Immature natural killer cell (primary cell): ENCODE data around the gene TMEM248. TPM values are rescaled to one million over a fixed set of nuclear protein-coding genes. Genes with fewer than 3 reads are reported as not detected.

ENCODE experiments used
- DNase-seq, 3 donors: peaks; one replicate each; pipeline ENCODE4 v3.0.0; 2022; ENCODE audit warnings: mixed read lengths in 1 of 3
- H3K27ac Mint-ChIP-seq, 6 donors: one replicate each; pipeline ENCODE4 v1.8.0; 2020; ENCODE audit warnings: mixed read lengths in 6 of 6, mild to moderate bottlenecking in 5 of 6, inconsistent platforms in 4 of 6, moderate library complexity in 3 of 6
- H3K27me3 Mint-ChIP-seq, 3 donors: one replicate each; pipeline ENCODE4 v1.8.0; 2020 to 2021; ENCODE audit warnings: low read depth in 3 of 3, mild to moderate bottlenecking in 3 of 3, mixed read lengths in 3 of 3, moderate library complexity in 3 of 3, inconsistent platforms in 1 of 3
- H3K36me3 Mint-ChIP-seq, 3 donors: one replicate each; pipeline ENCODE4 v1.8.0; 2020; ENCODE audit warnings: mixed read lengths in 3 of 3, inconsistent platforms in 2 of 3, mild to moderate bottlenecking in 2 of 3
- H3K4me1 Mint-ChIP-seq, 2 donors: one replicate each; pipeline ENCODE4 v1.8.0; 2020; ENCODE audit warnings: inconsistent platforms in 2 of 2, mild to moderate bottlenecking in 2 of 2, mixed read lengths in 2 of 2, moderate library complexity in 1 of 2
- H3K4me3 Mint-ChIP-seq, 5 donors: one replicate each; pipeline ENCODE4 v1.8.0; 2020; ENCODE audit warnings: mild to moderate bottlenecking in 5 of 5, mixed read lengths in 5 of 5, inconsistent platforms in 3 of 5, moderate library complexity in 3 of 5
- H3K9me3 Mint-ChIP-seq, 6 donors: one replicate each; pipeline ENCODE4 v1.8.0; 2020; ENCODE audit warnings: mild to moderate bottlenecking in 6 of 6, mixed read lengths in 6 of 6, inconsistent platforms in 4 of 6, moderate library complexity in 3 of 6
- polyA plus RNA-seq, 3 donors: library from polyadenylated mRNA; unstranded; fragments of 300-500 nt; fragmentation: Illumina TruSeq; gene quantifications; one replicate each; pipeline ENCODE4 v1.2.3, GENCODE V29; 2021

The TMEM248 gene
- polyA plus RNA-seq, 3 donors from 2014 or later, result 107 to 124 (median 114) TPM

GRCh38 chr7:66919304-66919703 lies 1.7 kb upstream of the TMEM248 start:
- no peaks in the 10 kb centered on the region for H3K36me3 Mint-ChIP-seq
- no peaks in the 10 kb centered on the region for H3K9me3 Mint-ChIP-seq
- peak overlapping the region in 4 of 5 donors; percentile 3 to 44 (median 16) for H3K4me3 Mint-ChIP-seq
- peak overlapping the region in 3 of 6 donors; percentile 0 to 28 (median 25) for H3K27ac Mint-ChIP-seq
- DNase-seq, result no peak
- peaks cover 14 to 24% (median 17%) of the 10 kb centered on the region in 3 donors for H3K27me3 Mint-ChIP-seq
- H3K4me1 Mint-ChIP-seq, result peaks cover 32 to 33% of the 10 kb centered on the region in 2 donors

- no peak for DNase-seq
- Mint-ChIP-seq H3K36me3 (no peaks in the 10 kb centered on the region), H3K4me3 (peak overlapping the region in 3 of 5 donors; percentile 3 to 44 (median 22)), H3K27ac (peak overlapping the region in 4 of 6 donors; percentile 0 to 73 (median 36)), H3K4me1 (peaks cover 32 to 33% of the 10 kb centered on the region in 2 donors), H3K27me3 (peaks cover 14 to 24% (median 17%) of the 10 kb centered on the region in 3 donors), H3K9me3 (no peaks in the 10 kb centered on the region)
Measured at GRCh38 chr7:66919704-66920103, 1.3 kb upstream of the TMEM248 start.

DNA sequence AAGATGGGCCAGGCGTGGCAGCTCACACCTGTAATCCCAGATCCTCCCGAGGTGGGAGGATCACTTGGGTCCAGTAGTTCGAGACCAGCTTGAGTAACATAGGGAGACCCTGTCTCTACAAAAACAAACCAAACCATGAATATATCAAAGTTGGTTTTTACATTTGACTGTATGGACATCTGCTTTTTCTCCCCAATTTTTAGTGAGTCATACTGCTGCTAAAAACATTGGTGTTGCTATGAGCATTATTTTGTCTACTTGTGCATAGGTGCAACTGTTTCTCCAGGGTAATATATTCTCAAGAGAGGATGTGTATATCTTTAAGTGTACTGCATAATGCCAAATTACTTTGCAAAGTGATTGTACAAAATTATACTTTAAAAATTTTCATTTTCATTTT lies 769 bp upstream of the TMEM248 start:
- Mint-ChIP-seq H3K36me3 (peaks cover 0 to 1% (median 0%) of the 10 kb centered on the region in 3 donors), H3K4me3 (peak overlapping the region in 2 of 5 donors; percentile 46), H3K27ac (peak overlapping the region in 5 of 6 donors; percentile 14 to 98 (median 73)), H3K9me3 (no peaks in the 10 kb centered on the region), H3K27me3 (peaks cover 14 to 24% (median 17%) of the 10 kb centered on the region in 3 donors), H3K4me1 (peaks cover 35 to 36% of the 10 kb centered on the region in 2 donors)
- DNase-seq, result no peak

GRCh38 chr7:66921396-66921917 lies 432 bp downstream of the TMEM248 start:
- Mint-ChIP-seq H3K4me3 (peak overlapping the region; percentile 90 to 98 (median 97)), H3K4me1 (peaks cover 40 to 46% of the 10 kb centered on the region in 2 donors), H3K9me3 (no peaks in the 10 kb centered on the region), H3K27ac (peak overlapping the region; percentile 94 to 100 (median 98)), H3K27me3 (peaks cover 14 to 24% (median 17%) of the 10 kb centered on the region in 3 donors), H3K36me3 (peaks cover 0 to 7% (median 0%) of the 10 kb centered on the region in 3 donors)
- peak; percentile 22 to 32 (median 23) for DNase-seq

DNA sequence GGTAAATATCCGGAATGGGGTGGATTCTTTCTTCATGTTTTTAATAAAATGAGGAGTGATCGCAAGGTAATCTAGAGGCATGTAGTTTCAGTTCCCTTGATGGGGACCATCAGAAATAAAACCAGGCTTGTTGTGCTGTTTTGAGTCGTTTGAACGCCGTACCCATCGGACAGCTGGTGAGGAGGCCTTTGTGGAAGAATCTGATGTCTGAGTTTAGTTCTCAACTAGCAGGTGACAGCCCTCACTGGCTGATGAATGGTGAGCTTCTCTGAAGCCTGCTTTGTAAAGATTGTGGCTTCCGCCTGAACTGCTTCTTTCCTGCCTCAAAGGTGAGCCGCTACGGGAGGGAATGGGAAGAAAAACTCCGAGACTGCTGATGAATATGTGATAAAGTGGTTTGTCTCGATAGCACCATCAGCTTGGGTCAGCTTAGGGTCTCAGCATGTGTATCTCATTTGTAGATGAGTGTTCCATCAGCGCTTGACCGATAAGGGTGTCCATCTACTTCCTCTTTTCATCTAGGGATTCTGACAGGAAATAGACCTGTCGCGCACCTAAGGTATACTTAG lies 977 bp downstream of the TMEM248 start:
- no peaks in the 10 kb centered on the region for H3K9me3 Mint-ChIP-seq
- peaks cover 14 to 24% (median 17%) of the 10 kb centered on the region in 3 donors for H3K27me3 Mint-ChIP-seq
- peaks cover 45 to 51% of the 10 kb centered on the region in 2 donors for H3K4me1 Mint-ChIP-seq
- H3K36me3 Mint-ChIP-seq, result peaks cover 0 to 7% (median 0%) of the 10 kb centered on the region in 3 donors
- peak overlapping the region; percentile 94 to 100 (median 98) for H3K27ac Mint-ChIP-seq
- DNase-seq, result peak; percentile 21 to 35 (median 31)
- H3K4me3 Mint-ChIP-seq, result peak overlapping the region; percentile 90 to 98 (median 97)

DNA sequence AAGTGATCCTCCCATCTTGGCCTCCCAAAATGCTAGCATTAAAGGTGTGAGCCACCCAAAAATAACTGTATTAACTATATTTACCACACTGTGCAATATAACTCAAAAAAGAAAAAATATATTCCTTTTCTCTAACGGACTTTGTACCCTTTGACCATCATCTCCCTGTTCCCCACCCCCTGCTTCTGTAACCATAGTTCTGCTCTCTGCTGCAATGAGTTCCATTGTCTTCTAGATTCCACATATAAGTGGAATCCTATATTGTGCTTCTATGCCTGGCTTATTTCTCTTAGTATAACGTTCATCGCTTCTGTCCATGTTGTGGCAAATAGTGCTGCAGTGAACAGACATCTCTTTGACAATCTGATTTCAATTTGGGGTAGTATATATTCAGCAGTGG lies 4.2 kb downstream of the TMEM248 start:
- H3K9me3 Mint-ChIP-seq, result no peaks in the 10 kb centered on the region
- H3K4me1 Mint-ChIP-seq, result peaks cover 68 to 82% of the 10 kb centered on the region in 2 donors
- peak overlapping the region in 2 of 6 donors; percentile 19 to 53 for H3K27ac Mint-ChIP-seq
- H3K27me3 Mint-ChIP-seq, result peaks cover 14 to 24% (median 18%) of the 10 kb centered on the region in 3 donors
- DNase-seq, result no peak
- H3K36me3 Mint-ChIP-seq, result peaks cover 0 to 7% (median 4%) of the 10 kb centered on the region in 3 donors
- peak overlapping the region in 1 of 5 donors; percentile 7 for H3K4me3 Mint-ChIP-seq

DNA sequence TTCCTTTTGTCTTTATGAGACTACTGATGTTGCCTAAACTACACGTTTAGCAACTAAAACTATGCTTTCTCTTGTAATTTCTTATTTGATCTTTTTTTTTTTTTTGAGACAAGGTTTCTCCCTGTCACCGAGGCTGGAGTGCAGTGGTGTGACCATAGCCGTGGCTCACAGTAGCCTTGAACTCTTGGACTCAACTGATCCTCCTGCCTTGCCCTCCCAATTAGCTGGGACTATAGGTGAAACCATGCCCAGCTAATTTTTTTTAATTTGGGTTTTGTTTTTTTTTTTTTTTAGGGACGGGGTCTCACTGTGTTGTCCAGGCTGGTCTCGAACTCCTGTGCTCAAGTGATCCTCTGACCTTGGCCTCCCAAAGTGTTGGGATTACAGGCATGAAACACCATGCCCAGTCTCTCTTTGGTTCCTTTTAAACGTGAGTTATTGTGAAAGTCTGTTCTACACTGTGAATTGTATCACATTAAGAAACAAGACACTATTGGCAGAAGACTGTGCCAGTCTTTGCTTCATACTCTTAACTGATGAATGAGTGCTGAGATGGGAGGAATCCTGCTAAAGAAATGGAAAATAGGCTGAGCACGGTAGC lies 6.4 kb downstream of the TMEM248 start:
- Mint-ChIP-seq H3K4me1 (peaks cover 67 to 87% of the 10 kb centered on the region in 2 donors), H3K27ac (peak overlapping the region in 1 of 6 donors; percentile 23), H3K4me3 (no peak overlapping the region)

GRCh38 chr7:66928388-66928787 lies 7.4 kb downstream of the TMEM248 start:
- Mint-ChIP-seq H3K36me3 (peaks cover 0 to 7% (median 4%) of the 10 kb centered on the region in 3 donors), H3K27me3 (peaks cover 0 to 2% (median 2%) of the 10 kb centered on the region in 3 donors), H3K4me3 (peak overlapping the region in 1 of 5 donors; percentile 18), H3K4me1 (peaks cover 65 to 83% of the 10 kb centered on the region in 2 donors), H3K27ac (peak overlapping the region in 2 of 6 donors; percentile 21 to 80), H3K9me3 (no peaks in the 10 kb centered on the region)
- DNase-seq, result no peak

More for the DNA sequence above, 6.4 kb downstream of the TMEM248 start:
- peaks cover 0 to 7% (median 4%) of the 10 kb centered on the region in 3 donors for H3K36me3 Mint-ChIP-seq
- H3K27me3 Mint-ChIP-seq, result peaks cover 0 to 6% (median 2%) of the 10 kb centered on the region in 3 donors
- H3K9me3 Mint-ChIP-seq, result no peaks in the 10 kb centered on the region
- DNase-seq, result no peak

GRCh38 chr7:66929165-66929564 lies 8.1 kb downstream of the TMEM248 start:
- peaks cover 63 to 83% of the 10 kb centered on the region in 2 donors for H3K4me1 Mint-ChIP-seq
- no peak overlapping the region for H3K4me3 Mint-ChIP-seq
- no peaks in the 10 kb centered on the region for H3K9me3 Mint-ChIP-seq
- no peak for DNase-seq
- H3K27me3 Mint-ChIP-seq, result peaks cover 0 to 2% (median 0%) of the 10 kb centered on the region in 3 donors
- peaks cover 0 to 7% (median 4%) of the 10 kb centered on the region in 3 donors for H3K36me3 Mint-ChIP-seq
- peak overlapping the region in 1 of 6 donors; percentile 26 for H3K27ac Mint-ChIP-seq

GRCh38 chr7:66929935-66930334 lies 8.9 kb downstream of the TMEM248 start:
- Mint-ChIP-seq H3K4me1 (peaks cover 67 to 88% of the 10 kb centered on the region in 2 donors), H3K4me3 (no peak overlapping the region), H3K9me3 (no peaks in the 10 kb centered on the region), H3K36me3 (peaks cover 0 to 7% (median 4%) of the 10 kb centered on the region in 3 donors), H3K27ac (peak overlapping the region in 4 of 6 donors; percentile 28 to 43 (median 38)), H3K27me3 (peaks cover 0 to 2% (median 0%) of the 10 kb centered on the region in 3 donors)
- no peak for DNase-seq

- Mint-ChIP-seq H3K4me1 (peaks cover 63 to 84% of the 10 kb centered on the region in 2 donors), H3K27me3 (peaks cover 0 to 2% (median 0%) of the 10 kb centered on the region in 3 donors), H3K9me3 (no peaks in the 10 kb centered on the region), H3K4me3 (no peak overlapping the region), H3K27ac (peak overlapping the region in 2 of 6 donors; percentile 5 to 28), H3K36me3 (peaks cover 0 to 4% (median 4%) of the 10 kb centered on the region in 3 donors)
- DNase-seq, result no peak
Measured at GRCh38 chr7:66930341-66930740, 9.3 kb downstream of the TMEM248 start.

DNA sequence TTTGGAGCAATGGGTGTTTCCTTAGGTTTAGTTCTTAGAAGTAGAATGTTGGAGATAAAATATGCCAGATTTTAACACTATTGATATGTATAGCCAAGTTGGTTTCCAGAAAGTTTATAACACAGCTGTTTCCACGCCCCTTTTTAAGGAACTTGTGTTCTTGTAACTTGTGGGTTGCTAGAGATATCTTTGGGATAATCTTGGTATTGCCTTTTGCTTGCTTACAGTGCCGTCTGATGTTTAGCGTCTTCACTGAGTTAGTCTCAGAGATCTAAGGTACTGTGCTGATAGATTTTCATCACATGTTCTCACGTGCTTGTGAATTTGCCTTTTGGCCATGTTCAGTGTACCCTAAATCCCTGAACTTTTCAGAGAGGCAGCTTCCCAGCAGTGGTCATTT lies 12.4 kb downstream of the TMEM248 start:
- peaks cover 0 to 2% (median 0%) of the 10 kb centered on the region in 6 donors for H3K9me3 Mint-ChIP-seq
- H3K4me1 Mint-ChIP-seq, result peaks cover 71 to 87% of the 10 kb centered on the region in 2 donors
- peaks cover 0 to under 1% (median 0%) of the 10 kb centered on the region in 3 donors for H3K27me3 Mint-ChIP-seq
- no peak for DNase-seq
- no peak overlapping the region for H3K4me3 Mint-ChIP-seq
- H3K36me3 Mint-ChIP-seq, result peaks cover 0 to 7% (median 6%) of the 10 kb centered on the region in 3 donors
- H3K27ac Mint-ChIP-seq, result peak overlapping the region in 3 of 6 donors; percentile 10 to 55 (median 24)

GRCh38 chr7:66937940-66938339 lies 16.9 kb downstream of the TMEM248 start:
- H3K27me3 Mint-ChIP-seq, result peaks cover 0 to 3% (median 0%) of the 10 kb centered on the region in 3 donors
- peak overlapping the region in 1 of 5 donors; percentile 10 for H3K4me3 Mint-ChIP-seq
- H3K9me3 Mint-ChIP-seq, result peaks cover 0 to 2% (median 0%) of the 10 kb centered on the region in 6 donors
- peaks cover 0 to 12% (median 6%) of the 10 kb centered on the region in 3 donors for H3K36me3 Mint-ChIP-seq
- DNase-seq, result no peak
- peaks cover 54 to 78% of the 10 kb centered on the region in 2 donors for H3K4me1 Mint-ChIP-seq
- peak overlapping the region in 2 of 6 donors; percentile 8 to 40 for H3K27ac Mint-ChIP-seq
